GM08714 (cell line): ENCODE measurements around the gene LYZL6.

Source experiments
- H3K4me3 ChIP-seq: fragments of 200-500 bp; sonication (Bioruptor generic); 2 replicates; pipeline ENCODE4 v1.5.1; 2014; ENCODE audit warnings: mild to moderate bottlenecking, low read length, inconsistent platforms
- ZNF274 ChIP-seq: IDR thresholded peaks from 2 replicates; pipeline ENCODE4 v1.6.1; 2012; ENCODE audit warnings: mild to moderate bottlenecking, low read depth, low read length

LYZL6 gene

DNA sequence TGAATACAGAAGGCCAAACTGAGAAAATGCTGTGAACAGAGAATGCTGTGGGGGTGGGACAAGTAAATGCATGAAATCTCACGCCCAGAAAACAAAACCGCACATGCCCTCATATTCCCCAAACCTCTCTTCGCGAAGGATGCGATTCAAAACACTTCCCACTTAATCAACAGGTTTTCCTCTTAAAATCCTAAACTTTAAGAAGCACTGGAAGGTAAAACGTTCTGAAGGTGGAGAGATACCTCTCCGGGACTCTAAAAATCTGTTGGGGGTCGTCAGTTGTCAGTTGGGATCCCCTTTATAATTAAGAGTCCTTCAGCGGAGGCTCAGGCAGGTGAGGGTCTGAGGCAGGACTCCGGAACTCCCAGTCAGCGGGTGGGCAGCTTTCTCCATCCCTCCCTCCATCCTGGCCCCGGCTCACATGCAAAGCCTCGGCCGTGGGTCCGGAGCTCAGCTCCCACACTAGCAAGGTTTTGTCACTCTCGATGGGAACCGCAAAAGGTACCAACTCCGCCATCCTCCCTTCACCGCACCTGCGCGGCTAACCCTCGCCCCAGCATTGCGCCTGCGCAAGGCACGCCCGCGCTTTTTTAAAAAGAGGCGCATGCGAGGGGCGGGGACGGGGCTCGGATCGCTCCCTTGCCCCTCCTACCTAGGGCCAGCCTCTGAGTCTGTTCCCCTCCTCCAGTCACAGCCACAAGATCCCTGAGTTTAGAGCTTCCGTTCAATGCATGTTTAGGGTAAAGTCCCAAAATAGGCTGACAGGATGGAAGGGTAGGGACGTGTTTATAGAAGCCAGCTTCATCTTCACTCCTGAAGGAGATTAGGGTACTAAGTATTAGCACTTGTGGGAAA lies 13.1 kb downstream of the LYZL6 start, which contains the start of gene RDM1:
RDM1 (minus strand) TSS at position 563 of the 855 bp plus-strand sequence; CDS start at position 517, 46 bp downstream.
- peak within 1 kb of the TSS; percentile 70 for H3K4me3 ChIP-seq
- no peak for TF ChIP-seq ZNF274

DNA sequence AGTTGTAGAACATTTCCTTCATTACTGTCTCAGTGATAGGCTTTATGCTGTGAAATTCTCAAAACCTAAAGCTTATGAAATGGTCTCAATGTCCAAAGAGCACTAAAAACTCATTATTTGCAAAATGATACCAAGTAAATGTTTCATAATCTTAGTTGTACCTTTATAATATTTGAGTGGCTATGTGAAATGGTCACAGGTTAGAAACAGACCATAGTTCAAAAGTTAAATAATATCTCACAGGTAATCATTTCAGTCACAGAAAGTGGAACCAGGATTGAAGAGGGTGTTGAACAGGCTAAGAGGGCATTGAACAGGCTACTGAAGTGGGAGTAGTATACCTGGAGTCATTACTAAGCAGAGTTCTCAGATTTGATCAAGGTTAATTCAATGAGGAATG lies 15.8 kb downstream of the LYZL6 start:
- no peak overlapping the region for H3K4me3 ChIP-seq
- no peak for TF ChIP-seq ZNF274

DNA sequence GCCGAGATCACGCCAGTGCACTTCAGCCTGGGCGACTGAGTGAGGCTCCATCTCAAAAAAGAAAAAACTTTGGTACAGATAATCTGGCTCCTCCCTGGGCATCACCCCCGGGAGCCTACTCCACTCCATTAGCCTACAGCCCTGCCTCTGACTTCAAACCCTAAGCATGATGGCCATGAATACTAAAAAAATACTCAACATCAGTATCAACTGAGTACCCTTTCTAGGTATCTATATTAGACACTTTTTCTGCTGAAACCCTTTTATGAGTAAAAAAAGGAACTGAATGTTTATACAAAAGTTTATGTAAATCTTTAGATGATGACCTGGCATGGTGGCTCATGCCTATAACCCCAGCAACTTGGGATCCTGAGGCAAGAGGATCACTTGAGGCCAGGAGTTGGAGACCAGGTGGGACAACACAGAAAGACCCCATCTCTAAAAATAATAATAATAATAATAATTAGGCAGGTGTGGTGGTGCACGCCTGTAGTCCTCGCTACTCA lies 19.9 kb downstream of the LYZL6 start:
- no peak overlapping the region for H3K4me3 ChIP-seq
- TF ChIP-seq ZNF274: no peak

DNA sequence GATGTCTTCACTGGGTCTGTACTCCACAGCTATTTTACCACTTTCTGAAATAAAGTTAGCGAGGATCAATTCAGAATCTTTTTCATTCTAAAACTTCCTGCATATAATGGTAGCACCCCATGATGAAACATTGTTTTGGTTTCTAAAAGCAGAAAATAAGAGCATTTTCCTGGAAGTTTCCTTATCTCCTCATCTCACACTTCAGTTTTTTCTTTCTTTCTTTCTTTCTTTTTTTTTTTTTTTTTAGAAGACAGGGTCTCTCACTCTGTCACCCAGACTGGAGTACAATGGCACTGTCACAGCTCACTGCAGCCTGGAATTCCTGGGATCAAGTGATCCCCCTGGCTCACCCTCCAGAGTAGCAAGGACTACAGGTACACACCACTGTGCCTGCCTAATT lies 23.3 kb downstream of the LYZL6 start:
- H3K4me3 ChIP-seq: no peak overlapping the region
- no peak for TF ChIP-seq ZNF274

DNA sequence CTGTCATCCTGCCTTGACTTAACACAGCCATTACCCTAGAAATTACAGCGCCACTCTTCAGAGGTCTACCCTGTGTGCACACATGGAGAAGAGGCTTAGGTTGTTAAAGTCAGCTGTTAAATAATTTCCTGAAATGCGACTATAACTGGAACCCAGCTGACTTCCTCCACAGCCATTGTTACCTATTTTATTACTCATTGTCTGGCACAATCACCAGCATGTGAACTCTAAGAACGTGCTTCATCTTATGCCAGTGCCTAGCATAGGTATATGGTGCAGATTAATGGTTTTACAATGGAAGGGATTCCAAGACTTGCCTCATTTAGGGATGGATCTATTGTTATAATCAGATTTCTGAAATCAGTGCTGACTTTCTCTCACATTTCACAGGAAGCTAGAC lies 24.8 kb downstream of the LYZL6 start:
- TF ChIP-seq ZNF274: no peak
- no peak overlapping the region for H3K4me3 ChIP-seq

DNA sequence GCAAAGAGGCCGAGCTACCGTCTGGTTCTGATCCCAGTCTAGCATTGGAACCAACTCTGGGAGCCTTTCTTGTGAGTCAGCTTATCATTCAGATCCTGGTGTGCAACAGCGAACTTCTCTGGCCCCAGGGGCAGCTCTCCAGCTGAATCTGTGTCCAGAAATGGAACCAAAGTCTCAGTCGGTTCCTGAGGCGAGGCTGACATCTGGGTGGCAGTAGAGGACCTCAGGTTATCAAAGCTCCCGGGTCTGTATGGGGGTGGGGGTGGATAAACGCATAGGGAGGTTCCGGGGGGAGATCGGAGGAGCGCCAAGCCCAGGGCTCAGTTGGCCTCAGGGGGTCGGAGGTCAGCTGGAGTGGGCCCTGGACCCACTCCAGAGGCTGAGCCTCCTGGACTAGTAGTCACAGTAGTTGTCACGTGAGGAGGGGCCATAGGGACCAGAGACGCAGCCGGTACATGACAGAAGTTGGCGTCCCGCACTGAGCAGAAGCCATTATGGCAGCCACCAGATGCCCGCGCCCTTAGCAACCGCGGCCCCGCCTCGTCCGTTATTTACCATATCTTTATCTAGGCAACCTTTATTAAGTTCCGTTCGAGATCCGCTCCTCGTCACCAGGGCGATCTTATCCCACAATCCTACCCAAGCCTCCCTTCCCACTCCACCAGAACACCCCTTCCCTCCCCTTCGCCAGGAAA lies 25.8 kb downstream of the LYZL6 start:
- TF ChIP-seq ZNF274: no peak
- no peak overlapping the region for H3K4me3 ChIP-seq

DNA sequence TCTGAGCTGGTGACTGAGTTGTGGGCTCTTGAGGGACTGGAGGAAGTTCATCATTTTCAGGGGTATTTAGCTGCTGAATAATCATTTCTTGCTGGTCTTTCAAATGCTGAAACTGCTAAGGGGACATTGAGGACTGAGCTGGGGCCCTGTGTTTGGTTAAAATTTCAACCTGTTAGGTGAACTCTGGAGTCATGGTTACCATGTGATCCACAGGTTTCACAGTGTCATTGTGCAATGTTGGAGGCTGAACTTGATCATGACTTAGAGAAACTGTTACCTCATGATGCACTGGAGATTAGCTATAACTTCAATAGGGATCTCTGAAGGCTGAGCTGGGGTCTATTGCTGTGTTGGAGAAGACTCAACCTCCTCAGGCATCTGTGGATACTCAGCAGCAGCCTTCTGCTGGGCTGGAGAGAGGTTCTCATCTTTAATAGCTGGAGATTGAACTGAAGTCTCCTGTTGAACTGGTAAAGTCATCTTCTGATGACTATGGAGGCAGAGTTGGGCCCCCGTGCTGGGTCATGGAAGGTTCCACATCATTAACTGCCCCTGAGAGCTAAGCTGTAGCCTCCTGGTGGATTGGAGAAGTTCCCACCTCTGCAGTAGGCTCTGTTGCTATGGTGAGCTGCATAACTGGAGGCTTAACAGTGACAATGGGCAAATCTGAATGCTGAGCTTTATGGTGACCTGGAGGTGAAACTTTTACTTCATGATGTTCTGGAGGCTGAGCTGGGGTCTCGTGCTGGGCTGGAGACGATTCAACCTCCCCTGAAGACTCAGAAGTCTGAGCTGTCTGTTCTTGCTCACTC lies 28.2 kb downstream of the LYZL6 start:
- H3K4me3 ChIP-seq: no peak overlapping the region
- no peak for TF ChIP-seq ZNF274

DNA sequence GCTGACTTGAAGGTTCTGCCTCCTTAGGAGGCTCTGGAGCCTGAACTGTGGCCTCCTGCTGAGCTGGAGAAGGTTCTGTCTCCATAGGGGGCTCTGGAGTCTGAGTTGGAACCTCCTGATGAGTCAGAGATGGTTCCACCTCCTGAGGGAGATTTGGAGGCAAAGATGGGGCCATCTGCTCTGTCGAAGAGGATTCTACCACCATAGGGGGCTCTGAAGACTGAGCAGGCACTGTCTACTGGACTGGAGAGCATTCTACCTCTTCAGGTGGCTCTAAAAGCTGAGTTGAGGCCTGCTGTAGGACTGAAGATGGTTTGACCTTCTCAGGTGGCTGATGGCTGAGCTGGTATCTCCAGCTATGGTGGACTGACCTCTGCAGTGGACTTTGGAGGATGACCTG lies 29.2 kb downstream of the LYZL6 start:
- no peak for TF ChIP-seq ZNF274
- H3K4me3 ChIP-seq: no peak overlapping the region

DNA sequence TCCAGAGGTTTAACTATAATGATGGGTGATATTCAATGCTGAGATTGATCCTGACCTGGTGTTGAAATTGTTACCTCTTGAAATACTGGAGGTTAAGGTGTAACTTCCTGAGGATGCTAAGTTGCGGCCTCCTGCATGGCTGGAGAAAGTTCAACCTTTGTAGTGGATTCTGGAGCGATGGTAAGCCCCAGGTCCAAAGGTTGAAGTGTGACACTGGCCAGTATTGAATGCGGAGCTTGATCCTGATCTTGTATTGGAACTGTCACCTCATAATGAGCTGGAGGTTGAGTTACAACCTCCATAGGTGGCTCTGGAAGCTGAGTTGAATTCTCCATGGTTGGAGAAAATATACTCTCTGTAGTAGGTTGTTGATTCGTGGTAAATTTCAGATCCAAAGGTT lies 29.9 kb downstream of the LYZL6 start:
- no peak for TF ChIP-seq ZNF274
- no peak overlapping the region for H3K4me3 ChIP-seq

DNA sequence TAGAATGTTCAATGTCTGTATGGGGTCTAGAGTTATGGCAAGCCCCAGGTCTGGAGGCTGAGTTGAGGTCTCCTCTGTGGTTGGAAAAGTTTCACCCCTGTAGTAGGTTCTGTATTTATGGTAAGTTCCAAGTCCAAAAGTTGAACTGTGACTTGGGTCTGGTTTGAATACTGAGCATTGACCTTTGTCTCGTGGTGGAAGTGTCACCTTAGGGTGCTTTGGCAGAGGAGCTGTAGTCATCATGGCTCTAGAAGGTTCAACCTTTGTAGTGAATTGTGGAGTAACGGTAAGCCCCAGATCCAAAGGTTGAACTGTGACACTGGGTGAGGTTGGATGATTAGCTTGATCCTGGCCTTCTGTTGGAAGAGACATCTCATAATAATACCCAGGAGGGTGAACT lies 30.6 kb downstream of the LYZL6 start:
- TF ChIP-seq ZNF274: no peak
- no peak overlapping the region for H3K4me3 ChIP-seq

DNA sequence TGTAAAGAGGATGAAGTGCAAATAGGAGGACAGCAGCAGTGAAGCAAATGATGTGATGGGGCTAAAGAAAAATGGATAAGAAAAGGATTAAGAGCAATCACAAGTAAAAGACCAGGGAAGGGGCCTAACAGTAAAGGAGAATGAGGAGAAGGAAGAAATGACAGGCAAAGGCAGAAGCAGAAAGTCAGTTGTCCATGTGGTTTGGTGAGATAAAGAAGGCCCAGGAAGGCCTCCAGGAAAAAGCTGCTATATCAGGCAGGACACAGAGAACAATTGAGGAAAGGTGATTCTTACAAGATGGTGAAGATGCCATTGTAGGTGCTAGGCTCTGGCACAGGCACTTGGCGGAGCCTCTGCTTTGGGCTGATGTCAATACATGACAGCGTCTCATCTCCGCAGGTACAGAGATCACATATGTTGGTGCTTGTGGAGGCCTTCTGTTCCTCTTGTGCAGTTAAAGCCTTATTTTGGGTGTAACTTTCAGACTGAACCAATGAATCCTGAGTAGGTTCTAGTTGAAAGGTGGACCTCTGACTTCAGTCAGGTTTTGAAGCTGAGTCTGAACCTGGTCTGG lies 31.1 kb downstream of the LYZL6 start:
- no peak for TF ChIP-seq ZNF274
- no peak overlapping the region for H3K4me3 ChIP-seq

DNA sequence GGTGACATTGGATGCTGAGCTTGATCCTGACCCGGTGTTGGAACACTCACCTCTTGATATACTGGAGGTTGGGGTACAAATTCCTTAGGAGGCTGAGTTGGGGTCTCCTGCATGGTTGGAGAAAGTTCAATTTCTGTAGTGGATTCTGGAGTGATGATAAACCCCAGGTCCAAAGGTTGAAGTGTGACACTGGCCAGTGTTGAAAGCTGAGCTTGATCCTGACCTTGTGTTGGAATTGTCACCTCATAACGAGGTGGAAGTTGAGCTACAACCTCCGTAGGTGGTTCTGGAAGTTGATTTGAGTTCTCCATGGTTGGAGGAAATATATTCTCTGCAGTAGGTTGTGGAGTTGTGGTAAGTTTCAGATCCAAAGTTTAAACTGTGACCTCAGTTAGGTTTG lies 34.1 kb downstream of the LYZL6 start:
- TF ChIP-seq ZNF274: no peak
- H3K4me3 ChIP-seq: no peak overlapping the region

DNA sequence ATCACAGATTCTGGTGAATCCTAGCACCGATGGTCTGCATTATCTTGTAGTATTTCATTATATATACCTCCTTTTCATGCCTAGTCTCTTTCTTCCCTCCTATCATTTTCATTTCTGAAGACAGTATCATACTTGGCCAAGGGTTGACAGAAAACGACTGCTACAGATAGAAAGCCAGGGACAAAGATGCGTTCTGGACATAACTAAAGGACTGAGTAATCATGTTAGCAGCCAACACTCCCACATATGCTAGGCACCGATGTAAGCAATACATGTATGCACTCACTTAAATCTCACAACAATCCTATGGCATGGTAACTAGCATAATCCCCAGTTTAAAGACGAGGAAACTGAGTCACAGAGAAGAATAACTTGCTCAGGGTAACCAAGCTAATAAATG lies 35.8 kb downstream of the LYZL6 start:
- no peak for TF ChIP-seq ZNF274
- H3K4me3 ChIP-seq: no peak overlapping the region
